ENCODE data around the gene USB1. TPM values are rescaled to one million over a fixed set of nuclear protein-coding genes. Genes with fewer than 3 reads are reported as not detected.

The USB1 gene
- total RNA-seq, 1 experiment from 2014 or later: 106 TPM

GRCh38 chr16:57999971-58000705 lies 1.1 kb upstream of the USB1 start, which contains the start of gene ZNF319:
Gene ZNF319, minus strand, starts transcription at chr16:58000672. Its CDS starts 2,407 bp downstream, at chr16:57998265.
- peaks cover 19% of the 10 kb centered on the region for H3K4me1 ChIP-seq (ENCODE audit: insufficient read depth, low read length, poor library complexity, severe bottlenecking)
- no peak for TF ChIP-seq EZH2 (IDR thresholded peaks at IDR 0.05; ENCODE audit: borderline replicate concordance, low read depth, low read length, poor library complexity, severe bottlenecking)
- TF ChIP-seq CTCF (conservative IDR thresholded peaks at IDR 0.05; ENCODE audit: low read depth, low read length): no peak
- peaks cover 9% of the 10 kb centered on the region for H3K36me3 ChIP-seq (ENCODE audit: insufficient read depth, low read length, poor library complexity, severe bottlenecking)
- BruUV-seq (replicated peaks): no TSS peak
- H3K27ac ChIP-seq (ENCODE audit: low read depth, low read length, poor library complexity, severe bottlenecking): peak within 1 kb of the TSS; percentile 78
- ChIA-PET POLR2A (ENCODE audit: low non-redundant PET) (no interaction called here), CTCF (interaction anchor here (0.6 to 1.3 kb wide), 6 partner anchors 10 to 513 kb away, joined by 3 to 14 read pairs (median 3); no protein-coding TSS in a partner anchor)
- no peaks in the 10 kb centered on the region for H3K9me3 ChIP-seq (ENCODE audit: low read depth, low read length, poor library complexity, severe bottlenecking)
- intact Hi-C loops (cut with micrococcal nuclease; ENCODE audit: unreplicated experiment): loop anchor here (1.0 to 5.0 kb wide), 5 partner anchors 94 to 423 kb away; no protein-coding TSS in a partner anchor
- no peaks in the 10 kb centered on the region for H3K27me3 ChIP-seq (replicated peaks; ENCODE audit: insufficient read depth, low read depth, low read length, poor library complexity)
- DNase-seq (ENCODE audit: low spot score): no peak
- H3K4me3 ChIP-seq (ENCODE audit: low read depth, low read length, poor library complexity, severe bottlenecking): peak within 1 kb of the TSS; percentile 85

GRCh38 chr16:58001781-58002415 lies 691 bp downstream of the USB1 start:
- H3K27ac ChIP-seq (ENCODE audit: low read depth, low read length, poor library complexity, severe bottlenecking): peak overlapping the region; percentile 37
- no peak for DNase-seq (ENCODE audit: low spot score)
- peak overlapping the region; percentile 85 for H3K4me3 ChIP-seq (ENCODE audit: low read depth, low read length, poor library complexity, severe bottlenecking)
- H3K9me3 ChIP-seq (ENCODE audit: low read depth, low read length, poor library complexity, severe bottlenecking): no peaks in the 10 kb centered on the region
- H3K27me3 ChIP-seq (replicated peaks; ENCODE audit: insufficient read depth, low read depth, low read length, poor library complexity): no peaks in the 10 kb centered on the region
- H3K36me3 ChIP-seq (ENCODE audit: insufficient read depth, low read length, poor library complexity, severe bottlenecking): peaks cover 20% of the 10 kb centered on the region
- H3K4me1 ChIP-seq (ENCODE audit: insufficient read depth, low read length, poor library complexity, severe bottlenecking): peaks cover 19% of the 10 kb centered on the region
- ChIA-PET CTCF (interaction anchor here (1.1 kb wide), 1 partner anchor 153 kb away, joined by 3 read pairs; no protein-coding TSS in a partner anchor), POLR2A (ENCODE audit: low non-redundant PET) (no interaction called here)
- no TSS peak for BruUV-seq (replicated peaks)
- TF ChIP-seq CTCF (conservative IDR thresholded peaks at IDR 0.05; ENCODE audit: low read depth, low read length) (no peak), EZH2 (IDR thresholded peaks at IDR 0.05; ENCODE audit: borderline replicate concordance, low read depth, low read length, poor library complexity, severe bottlenecking) (no peak)
- intact Hi-C loops (cut with micrococcal nuclease; ENCODE audit: unreplicated experiment): loop anchor here (5.0 kb wide), 4 partner anchors 205 to 425 kb away; no protein-coding TSS in a partner anchor

- Histone ChIP-seq H3K4me1 (ENCODE audit: insufficient read depth, low read length, poor library complexity, severe bottlenecking) (peaks cover 19% of the 10 kb centered on the region), H3K9me3 (ENCODE audit: low read depth, low read length, poor library complexity, severe bottlenecking) (no peaks in the 10 kb centered on the region), H3K27ac (ENCODE audit: low read depth, low read length, poor library complexity, severe bottlenecking) (no peak overlapping the region), H3K36me3 (ENCODE audit: insufficient read depth, low read length, poor library complexity, severe bottlenecking) (peaks cover 23% of the 10 kb centered on the region), H3K27me3 (replicated peaks; ENCODE audit: insufficient read depth, low read depth, low read length, poor library complexity) (no peaks in the 10 kb centered on the region), H3K4me3 (ENCODE audit: low read depth, low read length, poor library complexity, severe bottlenecking) (peak overlapping the region; percentile 85)
- DNase-seq (ENCODE audit: low spot score): no peak
- no TSS peak for BruUV-seq (replicated peaks)
- intact Hi-C loops (cut with micrococcal nuclease; ENCODE audit: unreplicated experiment): loop anchor here (5.0 kb wide), 4 partner anchors 205 to 425 kb away; no protein-coding TSS in a partner anchor
- CTCF ChIA-PET: no interaction called here
- no peak for TF ChIP-seq EZH2 (IDR thresholded peaks at IDR 0.05; ENCODE audit: borderline replicate concordance, low read depth, low read length, poor library complexity, severe bottlenecking)
- TF ChIP-seq CTCF (conservative IDR thresholded peaks at IDR 0.05; ENCODE audit: low read depth, low read length): no peak
- POLR2A ChIA-PET (ENCODE audit: low non-redundant PET): no interaction called here
These were observed 1.2 kb downstream of the USB1 start for GRCh38 chr16:58002416-58002800.
